ENCODE data around the gene TTC22. TPM values are rescaled to one million over a fixed set of nuclear protein-coding genes. Genes with fewer than 3 reads are reported as not detected.

Gene TTC22
- total and polyA plus RNA-seq, 2 of the 4 experiments (the other 2 are of a cell fraction), result not detected

GRCh38 chr1:54805466-54805865 is 4.3 kb upstream of the TTC22 start:
- Histone ChIP-seq H3K9me1 (ENCODE audit: insufficient read depth, low read length) (0 out of 2 replicates have a peak, but pooled peaks cover 4% of the 10 kb centered on the region), H3K4me2 (ENCODE audit: low read depth, low read length) (no peak overlapping the region), H3K14ac (replicated peaks; ENCODE audit: low read depth, low read length) (no peak overlapping the region), H2AK9ac (replicated peaks; ENCODE audit: low read depth, low read length, poor library complexity) (no peak overlapping the region), H3K18ac (ENCODE audit: low read depth, low read length) (no peak overlapping the region), H3K23ac (ENCODE audit: low read depth, low read length) (no peak overlapping the region), H3K9me3 (ENCODE audit: control insufficient read depth, insufficient read depth, low read length) (no peaks in the 10 kb centered on the region), H4K91ac (ENCODE audit: insufficient read depth, low read depth, low read length) (no peak overlapping the region), H3K4me1 (ENCODE audit: control insufficient read depth, insufficient read depth, low read length) (no peaks in the 10 kb centered on the region; the same call in 1 of the 2 replicates), H3K79me1 (ENCODE audit: low read depth in 1 of 2, low read length in 2 of 2) (no peaks in the 10 kb centered on the region), H2BK15ac (ENCODE audit: low read depth, low read length) (no peak overlapping the region), H4K20me1 (ENCODE audit: insufficient read depth, low read length) (no peaks in the 10 kb centered on the region), H2BK20ac (ENCODE audit: low read depth, low read length) (no peak overlapping the region), H3K9ac (ENCODE audit: low read depth, low read length) (no peak overlapping the region), H3K27ac (ENCODE audit: insufficient read depth, low read length) (no peak overlapping the region), H4K5ac (ENCODE audit: low read depth, low read length) (no peak overlapping the region), H2AK5ac (ENCODE audit: low read depth, low read length) (no peak overlapping the region), H2BK120ac (ENCODE audit: low read depth, low read length) (no peak overlapping the region), H2AFZ (replicated peaks; ENCODE audit: low read length, poor library complexity) (peak overlapping the region; percentile 14), H4K8ac (ENCODE audit: low read depth in 2 of 2, low read length in 2 of 2) (no peak overlapping the region), H3K4ac (ENCODE audit: low read depth, low read length) (no peak overlapping the region), H3K27me3 (ENCODE audit: control insufficient read depth, insufficient read depth, low read length) (peaks cover 19% of the 10 kb centered on the region), H3K56ac (ENCODE audit: extremely low read depth, insufficient read depth, low read length) (no peak overlapping the region), H3K36me3 (ENCODE audit: control insufficient read depth, insufficient read depth, low read length) (no peaks in the 10 kb centered on the region), H3K4me3 (ENCODE audit: insufficient read depth, low read depth, low read length) (no peak overlapping the region), H2BK5ac (ENCODE audit: low read depth, low read length, poor library complexity, severe bottlenecking) (no peak overlapping the region)
- TF ChIP-seq MAFK (IDR thresholded peaks at IDR 0.05; ENCODE audit: low read depth, low read length), result no peak
- no peak for TF ChIP-seq BHLHE40 (IDR thresholded peaks at IDR 0.05; ENCODE audit: low read depth, low read length)
- ChIA-PET POLR2A (ENCODE audit: unreplicated experiment) (no interaction called here), CTCF (no interaction called here)
- ATAC-seq (ENCODE audit: low read depth) (no peak), DNase-seq (no peak)
- WGBS, 2 experiments (ENCODE audit: extremely low coverage in 2 of 2, insufficient read length in 1 of 2), result no CpG with 5 or more reads among the region's 3 CpGs
- dilution Hi-C loops (cut with HindIII; ENCODE audit: low sequenced_read_pairs, unreplicated experiment), result no loop called here
- intact Hi-C loops (cut with micrococcal nuclease), result no loop called here
- BruUV-seq (replicated peaks), result no TSS peak
- in situ Hi-C loops (cut with MboI; ENCODE audit: low sequenced_read_pairs), result no loop called here

Measured in IMR-90 (cell line).